GM19043 (cell line): Measurements from ENCODE around the gene DIP2C.
"Not testable (repeated sequence)": the region's sequence is repeated elsewhere in the genome, so short reads cannot be mapped to it uniquely, and the experiment has no call there.

Source experiments
- ATAC-seq: cut with Tn5 transposase; IDR thresholded peaks from one replicate; pipeline ENCODE4 v1.9.1; 2021; ENCODE audit warnings: low read depth; ENCODE audit not compliant: unreplicated experiment

Gene DIP2C

DNA sequence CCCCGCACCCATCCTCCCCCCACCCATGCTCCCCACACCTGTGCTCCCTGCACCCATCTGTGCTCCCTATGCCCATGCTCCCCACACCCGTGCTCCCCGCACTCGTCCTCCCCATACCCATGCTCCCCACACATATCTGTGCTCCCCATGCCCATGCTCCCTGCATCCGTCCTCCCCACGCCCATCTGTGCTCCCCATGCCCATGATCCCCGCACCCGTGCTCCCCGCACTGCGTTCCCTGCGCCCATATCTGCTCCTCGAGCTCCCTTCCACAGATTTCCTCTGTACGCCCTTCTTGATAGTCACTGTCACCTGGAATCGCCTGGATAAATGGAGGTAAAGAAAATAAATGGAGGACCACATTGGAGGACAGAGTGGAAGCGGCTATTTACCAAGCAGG, 9.9 kb downstream of the DIP2C start:
- no peak for ATAC-seq

DNA sequence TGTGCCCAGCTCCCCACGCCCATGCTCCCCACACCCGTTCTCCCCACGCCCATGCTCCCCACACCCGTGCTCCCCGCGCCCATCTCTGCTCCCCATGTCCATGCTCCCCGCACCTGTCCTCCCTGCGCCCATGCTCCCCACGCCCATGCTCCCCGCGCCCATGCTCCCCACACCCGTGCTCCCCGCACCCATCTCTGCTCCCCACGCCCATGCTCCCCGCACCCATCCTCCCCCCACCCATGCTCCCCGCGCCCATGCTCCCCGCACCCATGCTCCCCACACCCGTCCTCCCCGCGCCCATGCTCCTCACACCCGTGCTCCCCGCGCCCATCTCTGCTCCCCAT, 10.8 kb downstream of the DIP2C start:
- not testable (repeated sequence) for ATAC-seq

- ATAC-seq: no peak
Observed at GRCh38 chr10:677750-678661, 11.5 kb downstream of the DIP2C start.

GRCh38 chr10:677038-677437, 12.4 kb downstream of the DIP2C start:
- no peak for ATAC-seq

- no peak for ATAC-seq
Observed at GRCh38 chr10:676178-676577, 13.3 kb downstream of the DIP2C start.

DNA sequence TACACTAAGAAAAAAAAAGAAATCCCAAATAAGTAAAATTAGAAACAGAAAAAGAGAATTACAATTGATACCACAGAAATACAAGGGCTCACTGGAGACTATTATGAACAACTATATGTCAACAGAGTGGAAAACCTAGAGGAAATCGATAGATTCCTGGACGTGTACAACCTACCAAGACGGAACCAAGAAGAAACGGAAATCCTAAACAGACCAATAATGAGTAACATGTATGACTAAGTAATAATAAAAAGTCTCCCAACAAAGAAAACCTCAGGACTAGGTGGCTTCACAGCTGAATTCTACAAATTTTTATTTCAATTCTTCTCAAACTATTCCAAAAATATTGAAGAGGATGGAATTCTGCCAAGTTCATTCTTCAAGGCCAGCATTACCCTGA, 13.9 kb downstream of the DIP2C start:
- no peak for ATAC-seq

DNA sequence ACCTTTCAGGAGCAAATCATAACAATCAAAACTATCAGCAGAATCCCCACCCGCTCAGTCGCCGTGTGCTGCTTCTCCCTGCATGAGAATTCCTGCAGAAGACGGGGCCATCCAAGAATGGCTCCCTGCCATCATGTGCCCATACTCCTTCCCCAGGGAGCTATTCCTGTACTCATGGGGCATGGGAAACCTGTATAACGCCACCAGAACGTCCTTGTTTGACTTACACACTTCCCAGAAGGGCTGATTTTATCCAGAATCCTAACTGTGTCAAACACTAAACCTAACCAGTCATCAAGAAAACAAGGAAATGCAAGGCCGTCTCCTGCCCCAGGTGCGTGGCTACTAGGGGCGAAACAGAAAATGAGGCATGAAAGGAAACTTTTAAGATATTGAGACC, 16.0 kb downstream of the DIP2C start:
- ATAC-seq: no peak

DNA sequence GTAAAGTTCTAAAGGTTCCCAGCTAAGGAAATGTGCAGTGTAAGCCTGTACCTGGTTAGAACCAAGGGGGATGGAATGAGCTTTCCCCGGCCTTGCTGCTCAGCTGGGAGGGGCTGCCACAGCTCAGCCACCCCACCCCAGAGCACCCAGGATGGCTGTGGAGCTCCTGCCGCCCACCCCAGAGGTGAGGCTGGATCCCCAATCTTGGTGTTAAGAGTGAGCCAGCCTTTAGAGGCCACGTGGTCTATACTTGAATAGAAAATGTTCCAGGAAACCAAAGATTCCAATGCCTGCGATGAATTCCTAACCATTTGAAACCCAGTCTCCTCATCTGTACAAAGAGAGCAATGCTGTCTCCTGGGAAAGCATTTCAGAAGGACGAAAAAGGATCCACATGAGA, 16.5 kb downstream of the DIP2C start:
- no peak for ATAC-seq

DNA sequence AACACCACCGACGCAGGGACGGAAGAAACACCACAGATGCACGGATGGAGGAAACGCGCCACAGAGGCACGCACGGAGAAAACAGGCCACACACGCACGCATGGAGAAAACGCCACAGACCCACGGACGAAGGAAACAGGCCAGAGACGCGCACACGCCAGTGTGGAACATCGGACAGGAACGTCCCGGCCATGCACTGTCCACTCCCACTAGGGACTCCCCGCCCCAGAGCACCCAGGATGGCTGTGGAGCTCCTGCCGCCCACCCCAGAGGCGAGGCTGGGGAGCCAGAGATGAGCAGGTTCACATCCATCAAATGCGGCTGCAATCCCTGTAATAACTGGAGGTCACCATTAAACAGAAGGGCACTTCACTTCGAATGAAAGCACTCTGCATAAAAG, 17.3 kb downstream of the DIP2C start:
- ATAC-seq: no peak

- ATAC-seq: no peak
Observed at GRCh38 chr10:670990-671389, 18.5 kb downstream of the DIP2C start.

DNA sequence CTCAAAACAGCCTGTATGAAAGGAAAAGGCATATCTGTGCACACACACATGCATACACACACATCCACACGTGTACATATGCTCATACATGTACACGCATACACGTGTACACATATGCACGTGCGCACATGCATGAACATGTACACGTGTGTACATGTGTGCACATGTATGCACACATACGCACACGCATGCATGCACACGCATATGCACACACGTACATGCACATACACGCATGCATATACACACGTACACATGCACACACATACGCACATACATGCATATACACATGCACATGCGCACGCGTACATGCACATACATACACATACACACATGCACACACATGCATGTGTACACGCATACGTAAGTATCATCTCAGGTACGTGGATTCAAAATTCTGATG, 19.4 kb downstream of the DIP2C start:
- no peak for ATAC-seq

- no peak for ATAC-seq
Observed at GRCh38 chr10:668786-669485, 20.5 kb downstream of the DIP2C start.

DNA sequence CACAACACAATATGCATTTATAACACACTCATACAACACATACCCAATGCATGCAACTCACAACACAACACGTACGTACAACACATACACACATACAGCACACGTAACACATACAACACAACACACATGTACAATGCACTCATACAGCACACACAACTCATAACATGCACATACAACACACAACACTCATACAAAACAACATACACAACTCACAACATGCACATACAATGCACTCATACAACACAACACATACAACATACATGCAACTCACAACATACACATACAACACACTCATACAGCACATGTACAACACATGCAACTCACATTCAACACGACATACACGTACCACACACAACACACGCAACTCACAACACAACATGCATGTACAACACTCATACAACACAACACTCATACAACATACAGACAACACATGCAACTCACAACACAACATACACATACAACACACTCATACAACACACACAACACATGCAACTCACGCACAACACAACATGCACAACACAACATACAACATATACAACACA, 21.8 kb downstream of the DIP2C start:
- ATAC-seq: no peak

GRCh38 chr10:667096-667495, 22.4 kb downstream of the DIP2C start:
- no peak for ATAC-seq

GRCh38 chr10:666237-667012, 23.0 kb downstream of the DIP2C start:
- ATAC-seq: no peak

GRCh38 chr10:665579-666091, 23.8 kb downstream of the DIP2C start:
- ATAC-seq: no peak

GRCh38 chr10:664893-665292, 24.6 kb downstream of the DIP2C start:
- ATAC-seq: no peak

GRCh38 chr10:664301-664700, 25.2 kb downstream of the DIP2C start:
- no peak for ATAC-seq

DNA sequence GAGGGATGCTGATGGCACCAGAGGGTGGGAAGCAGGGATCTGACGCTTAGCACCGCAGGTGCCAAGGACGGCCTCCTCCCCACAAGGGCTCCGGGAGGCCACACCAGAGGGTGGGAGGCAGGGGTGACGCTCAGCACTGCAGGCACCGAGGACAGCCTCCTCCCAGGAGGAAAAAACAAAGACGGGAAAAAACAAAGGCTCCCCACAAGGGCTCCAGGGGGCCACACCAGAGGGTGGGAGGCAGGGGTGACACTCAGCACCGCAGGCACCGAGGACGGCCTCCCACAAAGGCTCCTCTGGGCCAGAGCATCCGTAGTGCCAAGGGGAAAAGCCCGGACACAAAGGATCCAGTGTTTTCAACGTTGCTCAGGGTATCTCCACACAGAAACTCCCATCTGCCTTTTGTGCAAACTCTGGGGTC, 25.6 kb downstream of the DIP2C start:
- no peak for ATAC-seq

DNA sequence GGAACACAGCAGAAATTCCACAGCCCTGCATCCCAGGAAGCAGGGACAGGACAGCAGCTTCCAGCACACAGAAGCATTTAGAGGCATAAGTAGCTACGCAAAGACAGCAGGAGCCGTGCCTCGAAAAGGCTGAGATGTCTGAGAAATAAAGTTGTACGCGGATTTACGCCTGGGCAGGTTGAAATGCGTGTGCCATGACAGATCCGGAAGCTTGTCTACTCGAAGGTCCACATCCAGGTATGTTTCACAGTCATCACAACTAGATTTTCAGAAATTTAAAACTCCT, 26.1 kb downstream of the DIP2C start:
- ATAC-seq: no peak
